ENCODE data around the gene CFAP43. TPM values are rescaled to one million over a fixed set of nuclear protein-coding genes. Genes with fewer than 3 reads are reported as not detected.

CFAP43 gene
- total RNA-seq, 4 donors from 2014 or later: 0.76 to 1.5 (median 0.99) TPM

- Histone ChIP-seq H3K27me3 (no peaks in the 10 kb centered on the region), H3K9me3 (no peaks in the 10 kb centered on the region), H3K4me3 (peak overlapping the region; percentile 96), H3K27ac (peak overlapping the region; percentile 98), H3K4me1 (peaks cover 57% of the 10 kb centered on the region), H3K36me3 (peaks cover 28% of the 10 kb centered on the region)
- 8% methylated on average over 1 of the region's 1 CpG for WGBS
- no peak for DNase-seq (ENCODE audit: low spot score in 2 of 2)
- TF ChIP-seq EP300 (IDR thresholded peaks at IDR 0.05) (no peak), POLR2AphosphoS5 (IDR thresholded peaks at IDR 0.05) (no peak), CTCF (IDR thresholded peaks at IDR 0.05) (no peak)
Measured at GRCh38 chr10:104256335-104256961, 24.3 kb upstream of the CFAP43 start.

GRCh38 chr10:104255311-104255981 is 23.3 kb upstream of the CFAP43 start:
- H3K4me1 ChIP-seq: peaks cover 47% of the 10 kb centered on the region
- no peak for DNase-seq (ENCODE audit: low spot score in 2 of 2)
- WGBS: 0% methylated on average over 10 of the region's 12 CpGs

GRCh38 chr10:104254493-104255310 is 22.5 kb upstream of the CFAP43 start, which contains the start of gene GSTO1:
GSTO1 (plus strand) TSS chr10:104254892; CDS start chr10:104254929, 37 bp downstream.
- H3K27me3 ChIP-seq: no peaks in the 10 kb centered on the region
- peak within 1 kb of the TSS; percentile 96 for H3K4me3 ChIP-seq
- H3K36me3 ChIP-seq: peaks cover 15% of the 10 kb centered on the region
- 1% methylated on average over 29 of the region's 69 CpGs for WGBS
- no peaks in the 10 kb centered on the region for H3K9me3 ChIP-seq
- H3K27ac ChIP-seq: peak within 1 kb of the TSS; percentile 98
- TF ChIP-seq EP300 (IDR thresholded peaks at IDR 0.05): no peak
- TF ChIP-seq POLR2A (IDR thresholded peaks at IDR 0.05): peak; percentile 43 to 83
- TF ChIP-seq CTCF (IDR thresholded peaks at IDR 0.05): no peak
- peak; percentile 19 to 75 (median 72) for TF ChIP-seq POLR2AphosphoS5 (IDR thresholded peaks at IDR 0.05)
- peak; percentile 92 to 93 for DNase-seq (ENCODE audit: low spot score in 2 of 2)
- peaks cover 39% of the 10 kb centered on the region for H3K4me1 ChIP-seq

More at GRCh38 chr10:104255311-104255981, 23.3 kb upstream of the CFAP43 start:
- Histone ChIP-seq H3K27ac (peak overlapping the region; percentile 98), H3K4me3 (peak overlapping the region; percentile 96), H3K36me3 (peaks cover 22% of the 10 kb centered on the region), H3K9me3 (no peaks in the 10 kb centered on the region), H3K27me3 (no peaks in the 10 kb centered on the region)
- TF ChIP-seq CTCF (IDR thresholded peaks at IDR 0.05): no peak
- peak in 1 of 2 donors; percentile 53 for TF ChIP-seq POLR2A (IDR thresholded peaks at IDR 0.05)
- peak in 1 of 3 donors; percentile 67 for TF ChIP-seq POLR2AphosphoS5 (IDR thresholded peaks at IDR 0.05)

GRCh38 chr10:104253606-104254410 is 21.6 kb upstream of the CFAP43 start:
- H3K4me1 ChIP-seq: peaks cover 31% of the 10 kb centered on the region
- H3K9me3 ChIP-seq: no peaks in the 10 kb centered on the region
- peaks cover 7% of the 10 kb centered on the region for H3K36me3 ChIP-seq
- no peak for DNase-seq (ENCODE audit: low spot score in 2 of 2)
- TF ChIP-seq EP300 (IDR thresholded peaks at IDR 0.05): no peak
- TF ChIP-seq POLR2A (IDR thresholded peaks at IDR 0.05): no peak
- TF ChIP-seq CTCF (IDR thresholded peaks at IDR 0.05): no peak
- TF ChIP-seq POLR2AphosphoS5 (IDR thresholded peaks at IDR 0.05): no peak
- H3K4me3 ChIP-seq: peak overlapping the region; percentile 96
- no peaks in the 10 kb centered on the region for H3K27me3 ChIP-seq
- WGBS: 80% methylated on average over 10 of the region's 10 CpGs
- peak overlapping the region; percentile 98 for H3K27ac ChIP-seq

Measured in suprapubic skin (tissue), 4 donors.